Keratinocyte (primary cell): ENCODE data around the gene LRP3. TPM values are rescaled to one million over a fixed set of nuclear protein-coding genes. Genes with fewer than 3 reads are reported as not detected.

Experiments used
- DNase-seq: peaks from one replicate; pipeline ENCODE4 v3.0.0-alpha.2; 2011; ENCODE audit warnings: low read depth, missing footprints, low spot score
- FAIRE-seq: peaks from 2 replicates; lab custom pipeline; 2011; peaks lifted over from hg19 to GRCh38; lab: Jason Lieb, UNC
- H2AFZ ChIP-seq: 2 replicates; pipeline ENCODE4 v1.6.0; 2012; ENCODE audit warnings: low read length, control low read depth, inconsistent platforms; ENCODE audit not compliant: control insufficient read depth
- H3K27ac ChIP-seq: 2 replicates; pipeline ENCODE4 v1.5.1; 2011; ENCODE audit warnings: low read length; ENCODE audit not compliant: control insufficient read depth, insufficient read depth
- H3K27me3 ChIP-seq: 3 replicates; pipeline ENCODE4 v1.6.0; 2011; ENCODE audit warnings: low read length; ENCODE audit not compliant: control insufficient read depth, insufficient read depth; ENCODE audit errors: extremely low read depth
- H3K36me3 ChIP-seq, 2 experiments: 2 replicates in 1 of 2; 3 replicates in 1 of 2; pipeline ENCODE4 v1.5.1; 2011; ENCODE audit warnings: low read length in 2 of 2, mild to moderate bottlenecking in 1 of 2; ENCODE audit not compliant: control insufficient read depth in 2 of 2, insufficient read depth in 2 of 2; ENCODE audit errors: extremely low read depth in 1 of 2
- H3K4me1 ChIP-seq: 3 replicates; pipeline ENCODE4 v1.5.1; 2011; ENCODE audit warnings: low read length; ENCODE audit not compliant: control insufficient read depth, insufficient read depth; ENCODE audit errors: extremely low read depth
- H3K4me2 ChIP-seq: 3 replicates; pipeline ENCODE4 v1.6.0; 2011; ENCODE audit warnings: low read depth, low read length; ENCODE audit not compliant: control insufficient read depth, insufficient read depth; ENCODE audit errors: extremely low read depth
- H3K4me3 ChIP-seq, 3 experiments: fragments of 200-600 bp in 1 of 3; sonication (generic) in 1 of 3; 2 replicates in 2 of 3; 3 replicates in 1 of 3; pipeline ENCODE4 v1.5.1; 2011 to 2016; ENCODE audit warnings: low read length in 3 of 3, mild to moderate bottlenecking in 3 of 3, control low read depth in 2 of 3, inconsistent platforms in 1 of 3, low read depth in 1 of 3, mixed read lengths in 1 of 3, mixed run types in 1 of 3, moderate library complexity in 1 of 3; ENCODE audit not compliant: control insufficient read depth in 2 of 3, insufficient read depth in 2 of 3; ENCODE audit errors: extremely low read depth in 1 of 3
- H3K79me2 ChIP-seq: 2 replicates; pipeline ENCODE4 v1.6.0; 2012; ENCODE audit warnings: low read length; ENCODE audit not compliant: control insufficient read depth, insufficient read depth
- H3K9ac ChIP-seq: 3 replicates; pipeline ENCODE4 v1.6.0; 2011; ENCODE audit warnings: low read length; ENCODE audit not compliant: control insufficient read depth, insufficient read depth; ENCODE audit errors: extremely low read depth
- H3K9me1 ChIP-seq: 3 replicates; pipeline ENCODE4 v1.6.0; 2011; ENCODE audit warnings: low read length; ENCODE audit not compliant: control insufficient read depth, insufficient read depth; ENCODE audit errors: extremely low read depth
- H3K9me3 ChIP-seq: 2 replicates; pipeline ENCODE4 v1.5.1; 2012; ENCODE audit warnings: low read depth, low read length; ENCODE audit not compliant: control insufficient read depth
- H4K20me1 ChIP-seq: 3 replicates; pipeline ENCODE4 v1.6.0; 2011; ENCODE audit warnings: low read length; ENCODE audit not compliant: control insufficient read depth, insufficient read depth; ENCODE audit errors: extremely low read depth
- EZH2 ChIP-seq: IDR thresholded peaks from one replicate; pipeline ENCODE4 v1.6.1; 2012; ENCODE audit warnings: inconsistent platforms, mild to moderate bottlenecking, low read length, moderate library complexity
- dilution Hi-C: fragments of 300-500 bp; cut with MboI; formaldehyde crosslinking; loops from one replicate; pipeline ENCODE4 v1.7.0; 2020; ENCODE audit warnings: low sequenced_read_pairs; ENCODE audit not compliant: extremely low pct_ligation_motif_present
- polyA plus RNA-seq, 5 experiments: library from polyadenylated mRNA; depleted of rRNA in 3 of 5; stranded (reverse) in 3 of 5; stranded (forward) in 1 of 5; unstranded in 1 of 5; fragments of >200 nt; gene quantifications; 1 replicate in 1 of 5; 2 replicates in 3 of 5; 3 replicates in 1 of 5; pipeline versions ENCODE4 v1.2.1 to v1.2.3, GENCODE V29; 2011 to 2012; ENCODE audit warnings: missing spikeins in 2 of 5, low read depth in 1 of 5, low replicate concordance in 1 of 5
- TF ChIP-seq, protein P1 (sequence below), 3 experiments: IDR thresholded peaks in 1 of 3; conservative IDR thresholded peaks in 1 of 3; optimal IDR thresholded peaks in 1 of 3; 2 replicates in 2 of 3; 3 replicates in 1 of 3; pipeline versions ENCODE3 to v1.5.1; 2011; ENCODE audit warnings: low read length in 3 of 3, mild to moderate bottlenecking in 3 of 3, moderate library complexity in 2 of 3, control low read depth in 1 of 3, inconsistent platforms in 1 of 3; ENCODE audit not compliant: insufficient read depth in 2 of 3; ENCODE audit errors: extremely low read depth in 1 of 3

LRP3 gene
- polyA plus RNA-seq, 1 donor (not counting 4 experiments of a cell fraction or from before 2014, with no cell fraction given), result 5.0 TPM

DNA sequence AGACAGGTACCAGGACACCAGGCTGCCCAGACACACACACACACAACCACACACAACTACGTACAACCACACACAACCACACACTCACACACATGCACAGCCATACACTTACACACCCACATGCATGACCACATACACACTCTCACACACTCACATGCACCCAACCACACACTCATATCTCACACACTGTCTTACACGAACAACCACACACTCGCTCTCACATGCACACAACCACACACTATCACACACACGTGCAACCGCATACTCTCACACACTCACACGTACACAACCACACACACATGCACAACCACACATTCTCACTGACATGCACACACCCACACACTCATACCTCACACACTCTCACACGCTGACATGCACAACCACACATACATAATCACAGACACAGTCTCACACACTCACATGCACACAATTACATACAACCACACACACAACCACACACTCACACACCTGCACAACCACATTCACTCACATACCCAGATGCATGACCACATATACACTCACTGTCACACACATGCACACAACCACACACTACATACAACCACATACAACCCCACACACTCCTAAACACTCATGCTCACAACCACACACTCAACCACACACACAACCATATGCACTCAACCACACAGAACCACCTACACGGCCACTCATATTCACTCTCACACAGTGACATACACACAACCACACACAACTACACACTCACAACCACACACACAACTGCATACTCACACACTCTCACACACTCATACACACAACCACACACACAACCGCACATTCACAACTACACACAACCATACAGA is 39.1 kb downstream of the LRP3 start:
- dilution Hi-C loops, result no loop called here
- Histone ChIP-seq H3K27ac (no peak overlapping the region), H3K9me3 (no peaks in the 10 kb centered on the region), H2AFZ (no peak overlapping the region), H3K36me3 (no peaks in the 10 kb centered on the region), H3K27me3 (peaks cover 6% of the 10 kb centered on the region), H3K4me3 (no peak overlapping the region), H3K9ac (no peak overlapping the region), H3K79me2 (no peaks in the 10 kb centered on the region), H4K20me1 (no peaks in the 10 kb centered on the region), H3K9me1 (no peaks in the 10 kb centered on the region), H3K4me2 (no peak overlapping the region), H3K4me1 (no peaks in the 10 kb centered on the region)
- TF ChIP-seq, protein P1, sequence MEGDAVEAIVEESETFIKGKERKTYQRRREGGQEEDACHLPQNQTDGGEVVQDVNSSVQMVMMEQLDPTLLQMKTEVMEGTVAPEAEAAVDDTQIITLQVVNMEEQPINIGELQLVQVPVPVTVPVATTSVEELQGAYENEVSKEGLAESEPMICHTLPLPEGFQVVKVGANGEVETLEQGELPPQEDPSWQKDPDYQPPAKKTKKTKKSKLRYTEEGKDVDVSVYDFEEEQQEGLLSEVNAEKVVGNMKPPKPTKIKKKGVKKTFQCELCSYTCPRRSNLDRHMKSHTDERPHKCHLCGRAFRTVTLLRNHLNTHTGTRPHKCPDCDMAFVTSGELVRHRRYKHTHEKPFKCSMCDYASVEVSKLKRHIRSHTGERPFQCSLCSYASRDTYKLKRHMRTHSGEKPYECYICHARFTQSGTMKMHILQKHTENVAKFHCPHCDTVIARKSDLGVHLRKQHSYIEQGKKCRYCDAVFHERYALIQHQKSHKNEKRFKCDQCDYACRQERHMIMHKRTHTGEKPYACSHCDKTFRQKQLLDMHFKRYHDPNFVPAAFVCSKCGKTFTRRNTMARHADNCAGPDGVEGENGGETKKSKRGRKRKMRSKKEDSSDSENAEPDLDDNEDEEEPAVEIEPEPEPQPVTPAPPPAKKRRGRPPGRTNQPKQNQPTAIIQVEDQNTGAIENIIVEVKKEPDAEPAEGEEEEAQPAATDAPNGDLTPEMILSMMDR (optimal IDR thresholded peaks at IDR 0.05 in 1 of 3, IDR thresholded peaks at IDR 0.05 in 1 of 3, conservative IDR thresholded peaks at IDR 0.05 in 1 of 3; ENCODE audit: extremely low read depth in 1 of 3, insufficient read depth in 2 of 3, low read length in 3 of 3), result no peak
- no peak for TF ChIP-seq EZH2
- FAIRE-seq, result no peak
- DNase-seq, result no peak

DNA sequence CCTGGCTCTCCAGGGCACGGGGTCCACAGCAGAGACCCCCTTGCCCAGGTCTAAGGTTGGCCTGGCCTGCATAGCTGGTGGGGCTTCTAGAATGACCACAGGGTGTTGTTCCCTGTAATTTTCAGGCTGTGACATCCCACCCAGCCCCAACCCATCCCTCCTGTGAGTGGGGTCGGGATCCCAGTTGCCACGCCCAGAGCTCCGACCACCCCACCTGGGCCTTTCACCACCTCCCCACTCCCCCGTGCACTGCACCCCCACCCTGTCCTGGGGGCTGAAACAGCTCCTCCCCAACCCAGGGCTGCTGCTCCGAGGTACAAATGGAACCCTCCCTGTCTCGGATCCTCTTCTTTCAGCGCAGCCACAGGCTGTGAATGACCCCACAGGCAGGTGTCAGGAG is 40.0 kb downstream of the LRP3 start:
- TF ChIP-seq, protein P1 (optimal IDR thresholded peaks at IDR 0.05 in 1 of 3, IDR thresholded peaks at IDR 0.05 in 1 of 3, conservative IDR thresholded peaks at IDR 0.05 in 1 of 3; ENCODE audit: extremely low read depth in 1 of 3, insufficient read depth in 2 of 3, low read length in 3 of 3), result no peak
- TF ChIP-seq EZH2, result no peak
- dilution Hi-C loops, result no loop called here

More for the DNA sequence above, 40.0 kb downstream of the LRP3 start:
- FAIRE-seq (no peak), DNase-seq (no peak)
- Histone ChIP-seq H3K27ac (no peak overlapping the region), H3K9ac (no peak overlapping the region), H3K36me3 (no peaks in the 10 kb centered on the region), H3K4me1 (no peaks in the 10 kb centered on the region), H4K20me1 (no peaks in the 10 kb centered on the region), H3K9me3 (no peaks in the 10 kb centered on the region), H3K4me2 (no peak overlapping the region), H3K79me2 (no peaks in the 10 kb centered on the region), H3K9me1 (no peaks in the 10 kb centered on the region), H3K4me3 (no peak overlapping the region), H2AFZ (no peak overlapping the region), H3K27me3 (peaks cover 6% of the 10 kb centered on the region)
